Activated naive CD4-positive, alpha-beta T cell treated with Interleukin-2 at 50 U/mL for 16 hours (primary cell): ENCODE measurements around the gene EPN2.
A peak's percentile ranks its signal among the peaks of the same experiment; 100 is the strongest.
"Not testable (repeated sequence)": the region's sequence is repeated elsewhere in the genome, so short reads cannot be mapped to it uniquely, and the experiment has no call there.

Source experiments
- DNase-seq: peaks from one replicate; pipeline ENCODE4 v3.0.0-alpha.2; 2020

Gene EPN2

DNA sequence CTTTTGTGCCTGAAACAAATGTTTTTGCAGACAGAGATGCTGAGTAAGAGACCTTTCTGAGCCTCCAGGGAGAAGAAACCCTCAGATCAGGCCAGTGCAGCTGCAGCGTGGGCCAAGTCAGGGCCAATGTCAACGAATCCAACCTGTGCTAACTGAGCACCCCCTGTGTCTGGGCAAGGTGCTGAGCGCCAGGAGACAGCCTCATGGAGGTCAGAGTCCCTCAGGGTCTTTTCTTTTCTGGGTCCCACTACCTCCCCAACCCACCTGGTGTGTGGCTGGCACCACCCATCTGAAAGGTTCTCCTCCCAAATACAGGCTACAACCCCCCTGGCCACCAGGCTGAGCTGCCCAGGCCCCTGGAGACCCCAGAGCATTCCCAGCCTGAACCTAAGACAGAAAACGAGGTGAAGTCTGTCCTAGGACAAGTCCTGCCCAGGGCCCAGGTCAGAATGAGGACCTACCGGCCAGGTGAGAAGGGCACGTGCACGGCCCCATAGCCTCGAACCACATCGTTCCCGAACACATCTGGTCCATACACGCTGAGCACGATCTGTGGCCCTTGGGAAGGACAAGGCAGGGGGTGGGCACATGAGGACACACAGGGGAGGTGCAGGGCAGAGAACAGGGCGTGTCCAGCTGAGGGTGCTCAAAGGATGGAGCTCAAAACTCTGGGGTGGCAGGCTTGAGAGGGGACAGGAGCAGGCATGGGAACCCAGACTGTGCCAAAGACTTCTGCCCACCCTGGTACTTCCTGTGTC is 110.3 kb downstream of the EPN2 start:
- no peak for DNase-seq

DNA sequence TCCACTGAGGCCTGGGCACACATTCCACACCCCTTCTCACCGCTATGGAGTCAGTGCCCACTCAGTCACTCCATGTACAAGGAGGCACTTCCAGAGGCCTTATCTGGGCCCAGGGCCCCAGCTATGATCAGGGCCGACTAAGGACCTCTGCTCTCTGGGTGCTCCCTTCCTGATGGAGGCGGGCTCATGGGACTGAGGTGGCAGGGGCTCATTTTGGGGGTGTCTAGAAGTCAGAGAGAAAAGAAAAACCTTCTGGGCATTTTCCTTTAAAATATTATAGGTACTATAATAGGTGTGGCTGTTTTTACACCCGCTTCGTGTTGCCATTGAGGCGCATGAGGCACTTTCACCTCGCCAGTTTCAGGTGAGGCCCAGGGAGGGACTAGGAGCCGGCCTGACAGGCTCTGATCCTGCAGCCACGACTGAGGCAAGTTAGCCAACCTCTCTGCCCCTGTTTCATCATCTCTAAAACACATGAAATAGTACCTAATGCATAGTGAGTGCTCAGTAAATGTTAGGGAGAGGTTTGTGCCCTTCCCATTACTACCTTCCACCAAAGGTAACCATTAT is 111.0 kb downstream of the EPN2 start:
- no peak for DNase-seq

DNA sequence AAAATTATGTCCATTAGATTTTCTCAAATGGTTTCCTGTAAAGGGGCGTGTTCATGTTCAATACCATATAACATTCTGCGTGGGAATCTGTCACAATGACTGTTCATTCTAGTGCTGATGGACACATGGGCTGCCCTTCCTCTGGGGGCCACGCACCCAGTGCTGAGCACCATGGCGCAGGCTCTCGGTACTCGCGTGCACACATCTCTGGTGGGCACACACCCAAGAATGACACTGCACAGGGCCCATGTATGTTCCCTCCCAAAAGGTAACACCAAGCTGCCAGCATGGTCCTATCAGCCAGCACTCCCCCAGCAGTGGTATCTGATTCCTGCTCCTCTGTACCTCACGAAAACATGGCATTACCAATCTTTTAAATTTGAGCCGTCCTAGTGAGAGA is 111.6 kb downstream of the EPN2 start:
- DNase-seq, result no peak

DNA sequence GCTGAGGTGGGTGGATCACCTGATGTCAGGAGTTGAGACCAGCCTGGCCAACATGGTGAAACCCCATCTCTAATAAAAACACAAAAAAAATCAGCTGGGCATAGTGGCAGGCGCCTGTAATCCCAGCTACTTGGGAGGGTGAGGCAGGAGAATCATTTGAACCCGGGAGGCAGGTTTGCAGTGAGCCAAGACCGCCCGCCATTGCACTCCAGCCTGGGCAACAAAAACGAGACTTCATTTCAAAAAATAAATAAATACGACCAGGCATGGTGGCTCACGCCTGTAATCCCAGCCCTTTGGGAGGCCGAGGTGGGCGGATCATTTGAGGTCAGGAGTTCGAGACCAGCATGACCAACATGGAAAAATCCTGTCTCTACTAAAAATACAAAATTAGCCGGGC is 116.2 kb downstream of the EPN2 start:
- not testable (repeated sequence) for DNase-seq

DNA sequence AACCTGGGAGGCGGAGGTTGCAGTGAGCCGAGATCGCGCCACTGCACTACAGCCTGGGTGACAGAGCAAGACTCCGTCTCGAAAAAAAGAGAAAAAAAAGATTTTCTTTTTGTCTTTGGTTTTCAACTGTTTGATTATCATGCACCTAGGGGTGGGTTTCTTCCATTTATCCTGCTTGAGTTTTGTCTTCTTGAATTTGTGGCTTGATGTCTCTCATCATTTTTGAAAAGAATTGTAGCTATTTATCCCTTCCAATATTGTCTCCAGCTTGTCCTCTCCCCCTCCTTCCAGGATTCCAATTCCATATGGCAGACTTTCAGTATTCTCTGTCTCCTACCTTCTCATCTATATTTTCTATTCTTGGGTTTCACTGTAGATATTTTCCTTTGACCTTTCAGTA is 117.6 kb downstream of the EPN2 start:
- no peak for DNase-seq

DNA sequence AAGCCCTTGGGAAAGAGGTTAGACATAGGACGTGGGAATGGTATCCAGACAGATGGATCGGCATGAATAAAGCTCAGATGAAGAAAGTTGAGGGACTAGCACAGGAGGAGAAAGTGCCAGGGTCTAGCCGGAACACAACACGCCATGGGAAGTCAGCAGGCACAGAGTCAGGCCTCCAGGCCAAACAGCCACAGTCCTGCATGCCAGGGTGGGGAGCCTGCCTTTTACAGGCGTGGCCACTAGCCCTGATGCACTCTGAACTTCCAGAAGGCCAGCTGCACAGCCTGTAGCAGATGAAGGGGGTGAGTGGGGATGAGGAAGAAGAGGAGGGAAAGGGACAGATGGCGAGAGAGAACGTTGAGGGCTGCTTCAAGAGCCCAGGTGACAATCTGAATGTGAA is 120.2 kb downstream of the EPN2 start:
- no peak for DNase-seq

DNA sequence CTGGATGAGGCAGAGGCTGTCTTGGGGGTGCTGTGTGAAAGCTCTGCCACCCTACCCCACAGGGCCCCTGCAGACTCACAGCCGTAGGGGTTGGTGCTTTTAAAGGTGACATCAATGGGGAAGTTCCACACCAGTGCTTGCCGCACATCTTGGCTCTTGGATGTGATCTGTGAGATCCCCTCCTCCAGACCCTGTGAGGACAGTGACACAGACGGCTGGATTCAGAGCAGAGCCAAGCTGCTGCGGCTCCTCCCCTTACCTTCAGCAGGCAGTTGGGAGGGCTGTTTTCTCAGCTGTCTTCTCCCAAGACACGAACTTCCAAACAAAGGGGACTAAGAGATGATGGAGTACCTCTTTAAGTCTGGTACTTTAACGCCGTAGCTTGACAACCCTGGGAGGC is 120.6 kb downstream of the EPN2 start:
- DNase-seq, result no peak

DNA sequence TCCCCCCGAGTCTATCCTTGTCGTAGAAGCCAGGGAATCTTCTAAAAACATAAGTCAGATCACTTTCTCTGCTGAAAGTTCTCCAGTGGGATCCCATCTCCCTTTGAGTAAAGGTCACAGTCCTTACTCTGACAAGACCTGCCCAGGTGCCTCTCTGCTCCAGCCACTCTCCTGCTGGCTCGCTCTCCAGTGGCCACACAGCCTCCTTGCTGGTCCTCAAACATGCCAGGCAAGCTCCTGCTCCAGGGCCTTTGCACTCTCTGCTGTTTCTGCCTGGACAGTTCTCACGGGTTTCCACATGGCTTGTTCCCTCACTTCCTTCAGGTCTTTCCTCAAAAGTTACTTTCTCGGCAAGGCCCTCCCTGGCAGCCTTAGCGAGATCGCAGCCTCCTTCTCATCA is 122.0 kb downstream of the EPN2 start:
- no peak for DNase-seq

DNA sequence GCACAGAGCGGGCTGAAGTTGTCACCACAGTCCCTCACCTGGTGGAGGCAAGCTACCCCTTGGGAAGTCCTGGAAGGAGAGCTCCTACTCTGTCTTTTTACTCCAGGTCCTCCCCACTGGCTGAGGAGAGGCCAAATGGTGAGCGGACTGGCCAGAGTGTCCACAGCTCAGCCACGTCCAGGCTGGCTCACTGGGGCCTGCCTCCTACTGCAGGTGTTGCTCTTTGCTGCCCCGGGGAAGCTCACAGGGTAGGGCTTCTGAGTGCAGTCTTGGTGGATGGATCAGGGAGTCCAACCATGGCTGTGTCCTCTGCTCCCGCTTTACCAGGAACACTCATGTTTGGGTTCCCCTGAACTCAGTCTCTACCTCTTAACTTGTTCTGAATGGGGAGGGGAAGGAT is 122.7 kb downstream of the EPN2 start:
- no peak for DNase-seq

DNA sequence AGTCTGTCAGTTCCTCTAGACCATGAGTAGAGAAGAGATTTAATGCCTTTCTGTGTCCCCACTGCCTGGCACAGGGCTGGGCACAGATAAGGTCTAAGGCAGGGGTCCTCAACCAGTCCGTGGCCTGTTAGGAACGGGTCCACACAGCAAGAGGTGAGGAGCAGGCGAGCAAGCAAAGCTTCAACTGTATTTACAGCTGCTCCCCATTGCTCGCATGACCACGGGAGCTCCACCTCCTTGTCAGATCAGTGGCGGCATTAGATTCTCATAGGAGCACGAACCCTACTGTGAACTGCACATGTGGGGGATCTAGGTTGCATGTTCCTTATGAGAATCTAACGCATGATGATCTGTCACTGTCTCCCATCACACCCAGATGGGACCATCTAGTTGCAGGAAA is 123.6 kb downstream of the EPN2 start:
- DNase-seq, result no peak

DNA sequence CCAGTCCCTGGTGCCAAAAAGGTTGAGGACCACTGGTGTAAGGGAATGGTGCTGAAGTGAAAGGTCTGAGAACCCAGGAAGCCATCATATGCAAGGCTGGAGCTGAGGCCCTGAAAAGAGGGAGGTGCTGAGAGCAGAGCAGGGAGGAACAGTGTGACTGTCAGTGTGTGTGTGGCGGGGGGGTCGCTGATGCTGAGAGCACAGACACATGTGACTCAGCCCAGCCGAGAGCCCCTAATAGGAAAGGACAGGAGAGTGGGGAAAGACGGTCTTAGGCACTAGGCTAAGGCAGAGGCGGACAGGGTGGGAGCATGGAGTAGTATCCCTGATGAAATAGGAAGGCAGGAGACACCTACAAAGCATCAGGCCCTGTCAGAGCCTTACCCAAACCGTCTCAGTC is 124.2 kb downstream of the EPN2 start:
- DNase-seq, result no peak

DNA sequence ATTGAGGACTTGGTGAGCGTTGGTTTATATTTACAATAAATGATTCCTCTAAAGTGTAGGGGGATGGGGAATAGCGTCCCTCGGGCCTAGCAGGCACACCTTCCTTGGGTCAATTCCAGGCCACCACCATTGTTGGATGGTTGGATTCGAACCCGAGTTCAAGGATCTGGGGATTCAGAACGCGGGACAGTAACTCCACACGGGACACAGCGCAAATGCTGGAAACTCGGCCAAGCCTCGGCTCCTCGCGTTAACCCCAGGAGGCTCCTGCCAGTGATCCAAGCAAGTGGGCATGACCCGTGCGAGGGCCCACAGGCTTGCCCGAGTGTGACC is 124.7 kb downstream of the EPN2 start:
- no peak for DNase-seq

DNA sequence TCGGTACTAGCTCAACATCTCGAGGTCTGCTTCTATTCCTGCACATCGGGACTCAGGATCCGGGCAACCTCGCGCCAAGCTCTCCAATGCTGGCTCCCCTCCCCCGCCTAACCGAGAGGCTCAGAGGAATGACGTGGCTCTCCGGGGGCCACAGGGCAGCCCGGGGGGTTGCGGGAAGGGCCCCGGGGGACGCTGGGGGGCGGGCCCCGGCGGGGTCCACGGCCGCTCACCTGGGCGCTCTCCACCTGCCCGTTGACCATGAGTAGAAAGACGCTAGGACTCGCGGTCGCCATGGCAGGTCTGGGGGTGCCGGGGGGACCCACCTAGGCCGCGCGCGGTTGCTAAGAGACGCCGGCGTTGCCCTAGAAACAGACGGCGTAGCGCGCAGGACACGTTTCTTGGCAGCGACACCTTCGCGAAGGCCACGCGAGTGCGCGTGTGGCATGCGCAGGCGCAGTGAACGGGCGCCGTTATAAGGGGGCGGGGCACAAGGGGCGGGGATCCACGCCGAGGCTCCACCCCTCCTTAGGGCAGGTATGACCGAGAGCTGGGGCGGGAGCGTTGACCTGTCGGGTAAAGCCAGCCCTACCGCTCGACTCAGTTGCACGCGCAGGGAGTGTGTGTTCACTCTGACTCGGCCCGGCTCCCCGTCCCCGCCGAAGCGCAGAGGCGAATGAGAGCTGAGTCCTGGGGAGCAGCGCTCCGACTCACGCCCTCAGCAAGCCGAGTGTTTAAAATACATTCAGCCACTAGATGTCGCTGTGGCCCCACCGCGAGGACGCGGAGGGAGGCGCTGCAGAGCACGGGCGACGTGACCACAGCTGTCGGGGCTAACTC is 125.3 kb downstream of the EPN2 start, which contains the start of gene B9D1:
Gene B9D1 (minus strand): TSS at position 447 of the 837 bp plus-strand sequence. CDS start 154 bp downstream, at position 293.
- DNase-seq, result peak; percentile 93

DNA sequence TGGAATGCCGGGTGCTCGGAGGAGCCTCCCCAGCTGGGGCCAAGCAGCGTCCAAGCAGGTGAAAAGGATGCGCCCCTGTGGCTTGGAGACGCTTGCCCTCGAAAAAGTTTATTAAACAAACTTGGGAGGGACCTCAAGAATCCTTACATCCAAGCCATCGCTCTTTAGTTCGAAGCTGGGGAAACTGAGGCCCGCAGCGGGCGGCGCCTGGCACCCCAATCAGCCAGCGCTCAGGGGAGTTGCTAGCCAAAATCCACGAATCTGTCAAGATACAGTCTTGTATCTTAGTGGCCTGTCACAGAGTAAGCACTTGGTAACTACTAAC is 125.9 kb downstream of the EPN2 start:
- no peak for DNase-seq

DNA sequence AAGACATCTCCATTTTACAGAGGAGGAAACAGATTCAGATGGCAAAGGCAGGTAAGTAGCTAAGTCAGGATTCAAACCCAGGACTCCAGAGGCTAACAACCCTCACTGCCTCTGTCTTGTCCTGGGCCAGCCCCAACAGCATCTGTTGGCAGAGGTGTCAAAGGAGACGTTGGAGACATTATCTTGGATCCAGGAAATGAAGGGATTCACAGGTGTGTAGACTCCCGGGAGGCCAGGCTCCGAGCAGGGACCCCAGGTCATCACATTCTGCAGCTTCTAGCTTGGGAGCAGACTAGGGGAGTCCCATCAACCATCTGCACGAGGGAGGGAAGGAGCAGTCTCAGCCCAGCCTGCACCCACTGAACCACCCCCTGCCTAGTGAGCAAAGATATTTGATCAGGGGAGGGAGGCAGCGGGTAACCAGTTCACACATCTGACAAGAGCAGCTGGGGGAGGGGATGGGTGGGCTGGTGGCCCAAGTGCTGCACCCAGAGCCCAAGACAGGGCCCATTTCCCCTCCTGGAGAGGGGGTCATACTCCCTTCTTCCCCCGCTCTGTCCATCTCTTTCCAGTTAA is 126.4 kb downstream of the EPN2 start:
- no peak for DNase-seq

DNA sequence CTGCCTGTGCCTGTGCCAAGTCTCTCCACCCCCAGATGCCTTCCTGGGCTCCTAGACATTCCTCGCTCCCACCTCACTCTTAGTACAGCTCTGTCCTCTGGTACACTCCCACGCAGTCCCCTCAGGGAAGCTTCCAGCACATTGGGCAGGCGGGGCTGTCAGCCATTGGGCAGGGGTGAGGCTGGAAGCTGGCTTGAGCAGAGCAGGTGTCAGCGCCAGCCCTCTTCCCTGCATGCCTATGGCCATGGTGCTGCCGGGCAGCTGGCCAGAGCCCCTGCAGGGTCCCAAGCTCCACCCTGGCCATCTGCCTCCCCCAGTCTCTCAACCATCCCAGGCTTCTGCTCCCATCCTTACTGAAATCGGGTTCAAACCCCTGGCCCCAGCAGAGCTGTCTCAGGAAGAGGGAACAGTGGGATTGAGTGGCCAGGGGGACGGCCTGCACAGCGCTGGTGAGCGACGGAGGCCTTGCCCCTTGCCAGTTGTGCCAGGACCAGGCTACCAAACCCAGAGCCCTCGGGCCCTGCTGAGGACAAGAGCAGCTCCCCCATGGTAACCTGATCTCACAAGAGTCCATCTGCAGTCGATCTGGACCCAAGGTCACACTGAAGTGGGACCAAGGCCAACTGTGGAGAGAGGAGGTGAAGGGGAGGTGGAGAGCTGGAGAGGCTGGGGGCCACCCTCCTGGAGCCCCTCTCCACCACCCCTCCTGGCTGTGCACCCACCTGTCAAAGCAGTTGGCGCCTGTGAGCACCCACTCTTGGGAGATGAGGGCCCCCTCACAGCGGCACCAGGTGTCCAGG is 127.7 kb downstream of the EPN2 start:
- no peak for DNase-seq

DNA sequence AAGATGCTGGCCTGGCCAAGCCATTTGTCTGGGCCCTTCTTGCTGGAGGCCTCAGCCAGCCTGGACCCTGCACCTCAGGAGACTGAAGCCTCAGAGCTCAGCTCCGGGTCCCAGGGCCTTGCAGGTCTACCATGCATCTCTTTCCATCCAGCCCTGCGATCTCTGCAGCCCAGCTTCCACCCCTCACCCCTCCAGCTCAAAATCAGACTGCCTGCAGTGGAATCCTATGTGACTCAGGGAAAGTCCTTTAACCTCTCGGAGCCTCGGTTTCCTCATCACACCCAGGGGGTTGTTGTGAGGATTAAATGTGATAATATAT is 128.3 kb downstream of the EPN2 start:
- DNase-seq, result no peak

DNA sequence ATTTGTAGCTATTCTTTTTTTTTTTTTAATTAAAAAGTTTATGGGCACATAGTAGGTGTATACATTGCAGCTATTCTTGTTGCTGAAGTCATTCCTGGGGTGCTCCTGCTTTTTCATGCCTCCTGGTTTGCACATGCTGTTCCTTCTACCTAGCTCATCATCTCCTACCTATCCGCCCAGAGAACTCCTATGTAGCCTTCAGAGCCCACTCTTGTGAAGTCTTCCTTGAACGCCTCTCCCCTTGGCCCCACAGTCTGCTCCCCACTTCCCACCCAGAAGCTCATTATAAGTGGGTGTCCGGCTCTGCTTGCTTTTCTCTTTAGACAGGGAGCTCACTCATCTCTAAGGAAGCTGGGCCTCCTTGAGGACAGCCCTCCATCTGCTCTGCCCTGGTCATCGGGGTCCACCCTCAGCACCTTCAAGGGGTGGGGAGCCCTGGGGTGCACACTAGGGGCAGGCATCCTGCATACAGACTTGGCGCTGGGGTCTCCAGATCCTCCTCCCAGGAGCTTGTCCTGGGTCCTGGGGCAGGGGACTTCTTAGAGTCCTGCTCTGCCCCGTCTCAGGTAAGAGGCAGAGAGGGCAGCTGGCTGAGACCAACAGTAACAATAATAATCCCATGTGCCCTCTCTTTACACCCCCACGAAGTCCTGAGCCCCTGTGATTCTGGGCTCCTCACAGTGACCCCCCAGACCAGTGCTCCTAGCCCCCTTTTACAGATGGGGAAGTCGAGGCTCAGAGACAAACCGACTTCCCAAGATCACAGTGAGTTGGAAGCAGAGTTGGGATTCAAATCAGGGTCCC is 128.9 kb downstream of the EPN2 start:
- DNase-seq, result no peak

DNA sequence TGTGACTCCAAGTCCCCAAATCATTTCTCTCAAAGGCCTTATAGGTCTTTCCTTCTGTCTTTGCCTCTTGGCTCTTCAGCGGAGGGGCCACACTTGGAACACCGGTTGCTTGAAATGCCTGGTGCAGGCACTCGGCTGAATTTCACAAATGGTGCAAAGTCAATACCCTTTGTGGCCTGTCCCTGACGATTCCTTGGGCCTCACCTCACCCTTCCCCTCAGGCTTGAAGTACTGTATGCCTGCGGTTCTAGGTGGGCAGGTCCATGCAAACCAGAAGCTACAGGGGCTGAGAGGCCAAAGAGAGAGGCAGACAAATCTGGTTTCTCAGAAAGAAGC is 129.4 kb downstream of the EPN2 start:
- no peak for DNase-seq

DNA sequence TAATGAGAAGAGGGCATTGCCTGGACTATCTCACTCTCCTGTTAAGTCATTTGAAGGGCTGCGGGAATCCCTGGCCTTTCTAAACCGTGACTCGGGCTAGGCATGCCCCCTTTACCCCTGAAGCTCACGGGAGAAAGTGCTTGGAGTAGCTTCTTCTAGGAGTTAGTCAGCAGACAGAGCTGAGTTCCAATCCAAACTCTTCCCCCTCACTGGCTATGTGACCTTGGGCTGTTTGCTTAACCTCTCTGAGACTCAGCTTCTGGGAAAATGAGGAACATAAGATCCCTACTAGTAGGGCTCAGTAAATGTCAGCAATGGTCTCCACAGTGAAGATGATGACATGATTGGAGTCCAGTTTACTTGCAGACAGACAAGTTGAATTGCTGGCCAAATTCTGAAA is 131.1 kb downstream of the EPN2 start:
- no peak for DNase-seq

DNA sequence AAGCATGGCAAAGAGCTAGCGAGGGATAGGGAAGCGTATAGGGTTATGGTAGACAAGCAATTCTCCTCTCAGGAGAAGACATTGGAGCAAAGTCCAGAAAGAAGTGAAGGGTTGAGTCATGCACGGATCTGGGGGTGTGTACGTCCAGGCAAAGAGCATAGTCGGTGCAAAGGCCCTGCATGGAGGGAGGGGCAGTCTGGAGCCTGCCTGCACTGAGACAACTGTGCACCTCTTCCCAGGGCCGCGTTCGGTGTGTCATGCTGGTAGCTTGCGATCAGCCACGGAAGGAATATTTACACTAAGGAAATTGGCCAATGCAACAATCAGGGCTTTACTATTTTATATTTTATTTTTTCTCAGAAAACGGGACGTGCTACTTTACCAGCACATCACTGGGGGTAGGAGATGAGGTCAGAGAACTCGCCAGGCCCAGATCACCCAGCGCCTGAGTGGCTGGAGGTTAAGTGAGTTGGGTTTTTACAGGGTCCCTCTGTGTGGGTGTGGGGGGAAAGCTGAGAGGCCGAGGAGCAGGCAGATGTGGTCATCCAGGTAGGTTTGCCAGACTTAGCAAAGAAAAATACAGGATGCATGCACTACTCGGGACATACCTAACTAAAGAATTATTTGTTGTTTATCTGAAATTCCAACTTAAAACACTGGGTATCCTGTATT is 132.1 kb downstream of the EPN2 start:
- DNase-seq, result no peak
